ENCODE data around the gene FGFRL1. TPM values are rescaled to one million over a fixed set of nuclear protein-coding genes. Genes with fewer than 3 reads are reported as not detected.

FGFRL1 gene
- total RNA-seq, 1 experiment from 2014 or later, result 26.1 TPM

- Histone ChIP-seq H4K5ac (ENCODE audit: insufficient read length, low read depth, low read length) (no peak overlapping the region), H2AFZ (ENCODE audit: low read length) (no peak overlapping the region), H2BK5ac (ENCODE audit: insufficient read length, low read length) (no peak overlapping the region), H3T11ph (ENCODE audit: low read length) (no peak overlapping the region), H3K4me2 (ENCODE audit: insufficient read depth, insufficient read length, low read length) (no peak overlapping the region), H3K9ac (ENCODE audit: extremely low read depth, insufficient read length, low read length) (no peak overlapping the region), H3K4me1 (ENCODE audit: insufficient read depth, low read length) (no peaks in the 10 kb centered on the region), H2BK15ac (ENCODE audit: low read depth, low read length) (no peak overlapping the region), H4K8ac (replicated peaks; ENCODE audit: insufficient read length, low read depth, low read length) (no peak overlapping the region), H3K4ac (ENCODE audit: low read depth, low read length) (no peak overlapping the region), H2BK12ac (ENCODE audit: insufficient read length, low read depth, low read length) (no peak overlapping the region), H3K27me3 (ENCODE audit: insufficient read depth, low read length) (peaks cover 22% of the 10 kb centered on the region; the same call in 1 of the 2 replicates), H4K91ac (ENCODE audit: insufficient read length, low read depth, low read length) (no peak overlapping the region), H4K20me1 (ENCODE audit: control insufficient read depth, insufficient read depth, insufficient read length) (no peaks in the 10 kb centered on the region), H2AK5ac (ENCODE audit: insufficient read length, low read length) (no peak overlapping the region), H3K18ac (ENCODE audit: insufficient read length, low read depth, low read length) (no peak overlapping the region), H3K79me1 (ENCODE audit: insufficient read depth, low read depth, low read length, poor library complexity, severe bottlenecking) (no peaks in the 10 kb centered on the region), H3K9me3 (ENCODE audit: control insufficient read depth, low read depth, low read length) (no peaks in the 10 kb centered on the region), H3K23me2 (ENCODE audit: insufficient read length, low read depth, low read length, poor library complexity, severe bottlenecking) (peaks cover 14% of the 10 kb centered on the region), H3K23ac (ENCODE audit: insufficient read length, low read depth, low read length) (no peak overlapping the region), H2BK120ac (ENCODE audit: low read depth, low read length, poor library complexity, severe bottlenecking) (no peak overlapping the region), H3K14ac (ENCODE audit: insufficient read depth, low read length) (no peak overlapping the region), H3K79me2 (ENCODE audit: insufficient read depth, low read length) (no peaks in the 10 kb centered on the region), H2BK20ac (ENCODE audit: low read depth, low read length, poor library complexity, severe bottlenecking) (no peak overlapping the region), H3K56ac (ENCODE audit: insufficient read length, low read depth, low read length) (no peak overlapping the region), H3K27ac (ENCODE audit: insufficient read length, low read depth, low read length) (no peak overlapping the region)
- Mint-ChIP-seq H3K27ac (no peak overlapping the region), H3K4me1 (peaks cover 11 to 12% of the 10 kb centered on the region in 2 experiments), H3K36me3 (ENCODE audit: insufficient read depth in 1 of 3, low read depth in 3 of 3) (peaks cover 0 to 4% (median 0%) of the 10 kb centered on the region in 3 experiments; a peak in 2 of 7 replicates), H3K9me3 (peaks cover 0 to 9% of the 10 kb centered on the region in 2 experiments; a peak in 4 of 5 replicates), H3K4me3 (no peak overlapping the region), H3K27me3 (ENCODE audit: low read depth) (peaks cover 36% of the 10 kb centered on the region)
- no peak for DNase-seq
- TF ChIP-seq CTCF (conservative IDR thresholded peaks at IDR 0.05), result no peak
- no CpG with 5 or more reads among the region's 69 CpGs for WGBS (ENCODE audit: extremely low coverage, insufficient read length, low lambda C conversion rate)
These were observed 224 bp downstream of the FGFRL1 start for GRCh38 chr4:1011666-1012033.

Data from H9 (cell line).